Activated B cell treated with CpG ODN at 0.5 μM for 24 hours (primary cell): ENCODE results near the gene CAMTA1. TPM values are rescaled to one million over a fixed set of nuclear protein-coding genes. Genes with fewer than 3 reads are reported as not detected.
"Not testable (repeated sequence)": the region's sequence is repeated elsewhere in the genome, so short reads cannot be mapped to it uniquely, and the experiment has no call there.

Experiments used
- ATAC-seq: fragments of 200-7000 bp; cut with Tn5 transposase; one replicate; pipeline ENCODE4 v1.10.0; 2021; ENCODE audit warnings: low read depth, mild to moderate bottlenecking, moderate library complexity
- CTCF ChIA-PET: fragments of 350-600 bp; sonication (Branson Sonifier 250); formaldehyde crosslinking; loops from one replicate; lab custom pipeline; 2021; ENCODE audit warnings: antibody characterized with exemption; lab: Charles Lee
- POLR2A ChIA-PET: fragments of 350-600 bp; sonication (Branson Sonifier 250); formaldehyde crosslinking; loops from one replicate; lab custom pipeline; 2021; ENCODE audit warnings: antibody characterized with exemption; lab: Charles Lee
- DNase-seq: peaks from one replicate; pipeline ENCODE4 v3.0.0; 2022
- H3K27ac Mint-ChIP-seq: one replicate; pipeline ENCODE4 v1.8.0; 2020; ENCODE audit warnings: mixed read lengths
- H3K27me3 Mint-ChIP-seq: one replicate; pipeline ENCODE4 v1.8.0; 2021; ENCODE audit warnings: mixed read lengths
- H3K36me3 Mint-ChIP-seq: one replicate; pipeline ENCODE4 v1.8.0; 2021; ENCODE audit warnings: low read depth, mixed read lengths
- H3K4me1 Mint-ChIP-seq: one replicate; pipeline ENCODE4 v1.8.0; 2021; ENCODE audit warnings: mixed read lengths
- H3K4me3 Mint-ChIP-seq: one replicate; pipeline ENCODE4 v1.8.0; 2020; ENCODE audit warnings: mild to moderate bottlenecking, mixed read lengths
- H3K9me3 Mint-ChIP-seq: one replicate; pipeline ENCODE4 v1.8.0; 2020; ENCODE audit warnings: mixed read lengths
- intact Hi-C: fragments of 100-400 bp; cut with micrococcal nuclease; formaldehyde crosslinking; loops from one replicate; pipeline ENCODE4 v1.15.1; 2024
- total RNA-seq: library from RNA; stranded (reverse); gene quantifications from 2 replicates; pipeline ENCODE4 v1.2.3, GENCODE V29; 2022
- TF ChIP-seq, protein P1 (sequence below): fragments of 200-600 bp; IDR thresholded peaks from one replicate; pipeline ENCODE4 v1.8.0; 2022; ENCODE audit warnings: antibody characterized with exemption, mild to moderate bottlenecking

Gene CAMTA1
- total RNA-seq, 1 donor from 2014 or later, result 49.8 TPM

DNA sequence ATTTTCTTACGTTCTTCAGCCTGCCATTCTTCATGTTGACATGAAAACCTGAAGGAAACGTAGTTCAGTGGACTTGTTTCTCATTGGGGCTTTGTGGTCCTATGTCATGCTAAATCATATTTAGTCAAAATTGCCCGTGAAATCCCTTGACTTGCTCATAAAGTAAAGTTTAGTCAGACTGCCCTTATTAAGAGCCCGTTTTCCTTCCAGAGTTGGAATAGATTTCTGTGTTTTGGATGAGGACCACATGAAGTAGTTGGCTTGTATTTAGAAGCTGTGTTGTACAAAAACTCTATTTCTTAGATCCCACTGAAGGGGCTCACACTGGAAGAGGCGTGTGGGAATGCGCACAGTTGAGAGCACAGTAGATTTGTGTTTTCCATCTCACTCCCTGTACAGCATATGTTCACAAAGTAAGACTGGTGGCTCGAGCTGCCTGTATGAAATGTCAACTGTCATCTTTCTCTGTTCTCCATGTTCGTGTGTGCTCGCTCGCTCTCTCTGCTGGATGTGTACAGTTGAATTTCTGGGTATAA is 42.4 kb downstream of the CAMTA1 start:
- no peak overlapping the region for H3K4me3 Mint-ChIP-seq
- TF ChIP-seq, protein P1, sequence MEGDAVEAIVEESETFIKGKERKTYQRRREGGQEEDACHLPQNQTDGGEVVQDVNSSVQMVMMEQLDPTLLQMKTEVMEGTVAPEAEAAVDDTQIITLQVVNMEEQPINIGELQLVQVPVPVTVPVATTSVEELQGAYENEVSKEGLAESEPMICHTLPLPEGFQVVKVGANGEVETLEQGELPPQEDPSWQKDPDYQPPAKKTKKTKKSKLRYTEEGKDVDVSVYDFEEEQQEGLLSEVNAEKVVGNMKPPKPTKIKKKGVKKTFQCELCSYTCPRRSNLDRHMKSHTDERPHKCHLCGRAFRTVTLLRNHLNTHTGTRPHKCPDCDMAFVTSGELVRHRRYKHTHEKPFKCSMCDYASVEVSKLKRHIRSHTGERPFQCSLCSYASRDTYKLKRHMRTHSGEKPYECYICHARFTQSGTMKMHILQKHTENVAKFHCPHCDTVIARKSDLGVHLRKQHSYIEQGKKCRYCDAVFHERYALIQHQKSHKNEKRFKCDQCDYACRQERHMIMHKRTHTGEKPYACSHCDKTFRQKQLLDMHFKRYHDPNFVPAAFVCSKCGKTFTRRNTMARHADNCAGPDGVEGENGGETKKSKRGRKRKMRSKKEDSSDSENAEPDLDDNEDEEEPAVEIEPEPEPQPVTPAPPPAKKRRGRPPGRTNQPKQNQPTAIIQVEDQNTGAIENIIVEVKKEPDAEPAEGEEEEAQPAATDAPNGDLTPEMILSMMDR, result no peak
- CTCF ChIA-PET, result no interaction called here
- H3K4me1 Mint-ChIP-seq, result peaks cover 13% of the 10 kb centered on the region
- intact Hi-C loops, result no loop called here
- H3K27me3 Mint-ChIP-seq, result no peaks in the 10 kb centered on the region
- POLR2A ChIA-PET, result no interaction called here
- H3K9me3 Mint-ChIP-seq, result no peaks in the 10 kb centered on the region
- no peak overlapping the region for H3K27ac Mint-ChIP-seq
- no peak for ATAC-seq
- H3K36me3 Mint-ChIP-seq, result peaks cover 48% of the 10 kb centered on the region
- no peak for DNase-seq

DNA sequence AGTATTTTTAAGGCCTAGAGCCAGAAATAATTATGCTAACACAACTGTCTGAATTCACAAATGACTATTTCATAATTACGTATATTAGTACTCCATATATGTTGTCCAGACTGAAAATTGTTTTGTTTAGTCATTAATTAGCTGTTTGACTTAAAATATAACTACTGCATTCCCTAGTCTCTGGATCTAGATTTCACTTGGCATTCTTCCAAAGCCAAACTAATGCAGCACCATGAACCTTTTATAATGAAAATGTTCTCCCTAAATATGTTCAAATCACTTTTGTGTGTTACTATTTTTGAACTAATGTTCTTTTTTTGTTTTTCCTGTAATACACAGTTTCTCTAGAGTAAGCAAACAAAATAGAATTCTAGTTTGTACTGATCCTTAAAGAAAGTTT is 46.1 kb downstream of the CAMTA1 start:
- POLR2A ChIA-PET, result no interaction called here
- intact Hi-C loops, result no loop called here
- H3K27me3 Mint-ChIP-seq, result no peaks in the 10 kb centered on the region

DNA sequence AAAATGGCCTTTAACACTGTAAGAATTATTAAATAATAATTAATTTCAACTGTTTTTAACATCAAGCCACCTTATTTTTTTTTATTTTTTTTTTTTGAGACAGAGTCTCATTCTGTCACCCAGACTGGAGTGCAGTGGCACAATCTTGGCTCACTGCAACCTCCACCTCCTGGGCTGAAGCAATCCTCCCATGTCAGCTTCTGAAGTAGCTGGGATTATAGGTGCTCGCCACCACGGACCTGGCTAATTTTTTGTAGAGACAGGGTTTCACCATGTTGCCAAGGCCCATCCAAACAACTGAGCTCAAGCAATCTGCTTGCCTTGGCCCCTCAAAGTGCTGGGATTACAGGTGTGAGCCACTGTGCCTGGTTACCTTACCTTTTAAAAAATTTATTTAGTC is 46.8 kb downstream of the CAMTA1 start:
- H3K4me1 Mint-ChIP-seq, H3K27ac Mint-ChIP-seq, H3K27me3 Mint-ChIP-seq, H3K9me3 Mint-ChIP-seq, H3K4me3 Mint-ChIP-seq, intact Hi-C loops, ATAC-seq, POLR2A ChIA-PET, CTCF ChIA-PET, DNase-seq: not testable (repeated sequence)
- H3K36me3 Mint-ChIP-seq, result peaks cover 52% of the 10 kb centered on the region

More for the DNA sequence above, 46.1 kb downstream of the CAMTA1 start:
- no peak overlapping the region for H3K4me3 Mint-ChIP-seq
- H3K4me1 Mint-ChIP-seq, result peaks cover 3% of the 10 kb centered on the region
- CTCF ChIA-PET, result no interaction called here
- peaks cover 50% of the 10 kb centered on the region for H3K36me3 Mint-ChIP-seq
- no peak overlapping the region for H3K27ac Mint-ChIP-seq
- TF ChIP-seq, protein P1, result no peak
- no peak for ATAC-seq
- DNase-seq, result no peak
- H3K9me3 Mint-ChIP-seq, result no peaks in the 10 kb centered on the region

DNA sequence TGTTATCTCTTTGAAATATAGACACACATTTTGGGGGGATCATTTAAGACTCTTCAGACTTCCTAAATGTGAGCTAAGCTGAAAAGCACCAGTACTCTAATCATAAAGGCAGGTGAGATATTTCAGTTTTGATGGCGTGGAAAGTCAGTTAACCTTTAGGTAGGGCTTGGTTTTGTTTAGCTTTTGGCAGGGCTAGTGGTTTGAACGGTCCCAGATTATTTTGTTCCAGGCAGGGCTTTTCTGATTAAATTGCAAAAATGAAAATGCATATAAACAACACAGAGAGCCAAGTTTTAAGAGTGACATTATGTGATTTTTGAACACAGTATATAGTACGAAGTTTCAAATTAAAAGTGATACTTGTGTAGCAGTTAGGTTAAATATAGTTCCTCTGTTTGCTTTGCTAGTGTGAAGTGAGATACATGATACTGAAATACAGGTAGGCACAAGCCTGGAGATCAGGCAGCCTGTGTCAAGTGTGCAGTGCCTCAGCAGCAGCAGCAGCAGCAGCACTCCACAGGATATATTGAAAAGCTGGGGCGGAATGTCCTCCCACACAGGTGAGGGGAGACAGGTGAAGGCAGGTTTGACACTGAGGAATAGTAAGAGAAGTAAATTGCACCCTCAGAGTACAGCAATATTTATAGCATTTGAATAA is 47.4 kb downstream of the CAMTA1 start:
- Mint-ChIP-seq H3K4me1 (peaks cover 3% of the 10 kb centered on the region), H3K4me3 (no peak overlapping the region), H3K9me3 (no peaks in the 10 kb centered on the region), H3K27me3 (no peaks in the 10 kb centered on the region), H3K36me3 (peaks cover 48% of the 10 kb centered on the region), H3K27ac (no peak overlapping the region)
- DNase-seq (no peak), ATAC-seq (no peak)
- ChIA-PET POLR2A (no interaction called here), CTCF (no interaction called here)
- intact Hi-C loops, result no loop called here
- TF ChIP-seq, protein P1, result no peak

DNA sequence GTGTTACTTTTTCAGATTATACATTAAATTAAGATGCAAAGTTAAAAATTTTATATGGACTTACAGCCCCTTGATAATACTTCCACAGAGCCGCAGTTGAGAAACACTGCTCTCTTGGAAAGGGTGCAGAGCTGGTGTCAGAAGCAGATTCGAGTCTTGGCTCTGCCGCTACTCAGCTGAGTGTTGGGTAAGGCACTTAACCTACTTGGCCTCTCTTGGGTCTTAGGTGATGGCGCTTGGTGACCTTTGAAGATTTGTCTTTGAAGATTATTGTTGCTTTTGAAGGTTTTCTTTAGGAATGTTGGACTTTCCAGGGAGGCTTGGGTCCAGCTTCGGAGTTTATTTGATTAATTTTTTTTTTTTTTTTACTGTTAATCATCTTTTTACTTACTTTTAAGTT is 48.5 kb downstream of the CAMTA1 start:
- Mint-ChIP-seq H3K4me3 (no peak overlapping the region), H3K9me3 (no peaks in the 10 kb centered on the region), H3K27me3 (no peaks in the 10 kb centered on the region), H3K36me3 (peaks cover 54% of the 10 kb centered on the region), H3K27ac (no peak overlapping the region), H3K4me1 (peaks cover 3% of the 10 kb centered on the region)
- no peak for ATAC-seq
- ChIA-PET POLR2A (no interaction called here), CTCF (interaction anchor here (0.7 kb wide), 1 partner anchor 121 kb away, joined by 3 read pairs; no protein-coding TSS in a partner anchor)
- intact Hi-C loops, result no loop called here
- no peak for DNase-seq
- TF ChIP-seq, protein P1, result no peak
